NCI-H2171 (cell line): Measurements from ENCODE around the gene ST6GALNAC4.

Experiments used
- DNase-seq: peaks from one replicate; lab custom pipeline; 2025; lab: John Stamatoyannopoulos, UW

Gene ST6GALNAC4

DNA sequence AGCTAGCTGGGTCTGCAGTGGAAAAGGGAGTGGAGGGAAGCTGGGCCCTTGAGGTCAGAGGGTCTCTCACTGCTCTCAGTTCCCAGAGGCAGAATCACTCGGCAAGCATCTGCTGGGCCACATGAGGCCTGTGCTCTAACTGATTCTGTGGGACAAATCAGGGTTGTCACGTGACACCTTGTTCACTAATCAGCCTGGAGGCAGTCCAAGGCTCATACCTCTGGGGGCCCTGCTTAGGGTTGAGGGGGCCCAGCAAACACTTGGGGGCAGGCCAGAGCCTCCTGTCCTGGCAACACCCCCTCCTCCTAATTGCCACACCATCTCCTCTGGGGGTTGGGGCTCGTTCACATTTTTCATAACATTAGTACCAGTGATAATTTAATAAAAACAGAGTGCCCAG lies 29.9 kb upstream of the ST6GALNAC4 start:
- DNase-seq: no peak

DNA sequence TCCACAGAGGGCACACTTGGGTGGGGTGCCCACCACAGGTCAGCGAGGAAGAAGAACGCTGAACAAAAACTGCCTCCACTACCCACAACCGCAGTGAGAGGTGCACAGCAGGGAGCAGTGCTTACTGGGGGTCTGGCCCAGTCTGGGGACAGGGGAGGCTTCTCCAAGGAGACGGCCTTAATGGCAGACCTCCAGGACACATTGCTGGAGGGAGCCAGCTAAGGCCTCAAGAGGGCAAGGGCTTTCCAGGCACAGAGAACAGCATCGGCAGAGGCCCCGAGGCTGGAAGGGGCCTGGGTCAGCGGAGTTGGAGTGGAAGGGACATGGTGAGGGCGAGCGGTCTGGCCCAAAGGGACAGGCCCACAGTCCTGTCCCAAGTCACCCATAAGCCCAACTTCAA lies 29.1 kb upstream of the ST6GALNAC4 start:
- no peak for DNase-seq

DNA sequence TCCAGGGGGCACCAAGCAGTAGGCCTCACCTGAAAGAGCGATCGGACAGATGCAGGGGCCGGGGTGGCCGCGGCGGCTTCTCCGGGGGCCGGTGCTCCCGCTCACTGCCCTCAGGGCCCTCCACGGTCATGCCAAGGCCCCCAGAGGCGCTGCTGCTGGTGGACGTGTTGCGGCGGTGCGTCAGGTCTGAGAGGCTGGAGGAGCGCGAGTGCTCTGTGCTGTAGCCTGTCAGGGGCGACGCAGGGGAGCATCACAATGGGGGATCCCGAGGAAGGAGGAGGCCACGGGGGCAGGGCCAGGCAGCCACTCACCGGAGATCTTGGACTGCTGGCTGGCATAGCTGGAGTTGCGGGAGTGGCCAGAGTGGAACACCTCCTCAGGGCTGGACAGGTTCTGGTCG lies 28.5 kb upstream of the ST6GALNAC4 start:
- DNase-seq: no peak

- no peak for DNase-seq
Measured at GRCh38 chr9:127944586-127945218, 27.9 kb upstream of the ST6GALNAC4 start.

DNA sequence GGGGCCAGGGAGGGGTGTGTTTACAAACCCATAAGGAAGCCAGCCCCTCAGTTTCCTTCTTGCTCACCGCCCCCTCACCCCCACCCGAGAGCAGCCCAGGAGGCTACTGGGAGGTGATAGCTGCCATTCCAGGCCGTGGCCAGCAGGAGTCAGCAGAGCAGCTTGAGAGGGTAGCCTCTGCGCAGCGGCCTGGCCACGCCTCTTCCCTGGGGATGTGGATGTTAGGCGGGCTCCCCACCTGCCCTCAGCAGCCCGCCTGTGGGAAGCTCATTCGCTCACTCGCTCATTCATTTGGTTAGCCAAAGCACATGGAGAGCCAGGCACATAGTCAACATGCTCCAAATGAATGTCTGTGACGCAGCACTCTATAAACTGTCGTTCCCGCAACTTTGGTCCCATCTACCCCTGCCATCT lies 26.9 kb upstream of the ST6GALNAC4 start:
- DNase-seq: peak; percentile 74

- no peak for DNase-seq
Measured at GRCh38 chr9:127943011-127943662, 26.3 kb upstream of the ST6GALNAC4 start.

DNA sequence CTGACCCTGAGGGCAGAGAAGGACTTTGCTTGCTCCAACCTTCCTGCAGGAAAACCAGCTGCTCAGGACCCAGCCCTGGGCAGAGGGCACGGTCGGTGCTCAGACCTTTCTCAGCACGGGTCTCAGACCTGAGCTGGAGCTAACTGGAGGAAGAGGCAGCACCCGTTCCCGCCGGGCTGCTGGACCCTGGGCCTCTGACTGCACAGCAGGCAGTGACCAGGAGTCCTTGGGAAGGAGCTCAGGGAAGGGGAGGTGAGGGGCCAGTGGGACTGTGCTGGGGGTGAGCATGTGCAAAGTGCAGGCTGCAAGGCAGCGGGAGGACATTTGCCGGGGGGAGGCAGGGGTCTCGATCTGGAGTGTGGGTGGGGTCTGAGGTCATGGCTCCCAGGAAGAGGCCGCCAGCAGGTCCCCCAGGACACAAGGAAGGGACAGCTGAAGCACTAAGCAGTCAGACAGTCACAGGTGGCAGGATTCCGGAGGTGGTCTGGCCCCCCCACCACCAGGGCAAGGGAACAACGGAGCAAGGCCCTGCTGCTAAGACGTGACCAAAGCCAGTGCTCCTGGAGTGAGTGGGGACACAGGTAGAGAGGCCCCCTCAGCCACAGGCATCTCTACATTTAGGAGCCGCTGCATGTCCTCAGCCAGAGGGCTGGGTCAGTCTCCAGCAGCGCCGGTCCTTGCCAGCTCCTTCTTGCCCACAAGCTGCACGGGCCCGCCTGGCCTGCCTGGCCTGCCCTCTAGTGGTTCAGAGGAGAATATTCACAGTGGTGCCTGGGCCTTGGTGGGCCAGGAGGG lies 25.6 kb upstream of the ST6GALNAC4 start:
- DNase-seq: peak; percentile 32

DNA sequence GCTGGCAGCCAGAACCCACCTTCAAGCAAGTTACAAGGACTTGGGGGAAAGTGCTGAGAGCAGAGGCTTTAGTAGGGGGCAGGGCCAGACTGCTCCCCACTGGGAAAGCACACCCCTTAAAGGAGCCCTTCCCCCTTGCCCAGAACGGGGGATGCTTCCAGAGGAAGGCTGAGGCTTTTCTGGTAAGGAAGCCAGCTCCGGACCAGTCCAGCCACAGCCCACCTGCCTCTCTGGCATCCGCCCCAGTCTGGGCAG lies 25.0 kb upstream of the ST6GALNAC4 start:
- DNase-seq: no peak

DNA sequence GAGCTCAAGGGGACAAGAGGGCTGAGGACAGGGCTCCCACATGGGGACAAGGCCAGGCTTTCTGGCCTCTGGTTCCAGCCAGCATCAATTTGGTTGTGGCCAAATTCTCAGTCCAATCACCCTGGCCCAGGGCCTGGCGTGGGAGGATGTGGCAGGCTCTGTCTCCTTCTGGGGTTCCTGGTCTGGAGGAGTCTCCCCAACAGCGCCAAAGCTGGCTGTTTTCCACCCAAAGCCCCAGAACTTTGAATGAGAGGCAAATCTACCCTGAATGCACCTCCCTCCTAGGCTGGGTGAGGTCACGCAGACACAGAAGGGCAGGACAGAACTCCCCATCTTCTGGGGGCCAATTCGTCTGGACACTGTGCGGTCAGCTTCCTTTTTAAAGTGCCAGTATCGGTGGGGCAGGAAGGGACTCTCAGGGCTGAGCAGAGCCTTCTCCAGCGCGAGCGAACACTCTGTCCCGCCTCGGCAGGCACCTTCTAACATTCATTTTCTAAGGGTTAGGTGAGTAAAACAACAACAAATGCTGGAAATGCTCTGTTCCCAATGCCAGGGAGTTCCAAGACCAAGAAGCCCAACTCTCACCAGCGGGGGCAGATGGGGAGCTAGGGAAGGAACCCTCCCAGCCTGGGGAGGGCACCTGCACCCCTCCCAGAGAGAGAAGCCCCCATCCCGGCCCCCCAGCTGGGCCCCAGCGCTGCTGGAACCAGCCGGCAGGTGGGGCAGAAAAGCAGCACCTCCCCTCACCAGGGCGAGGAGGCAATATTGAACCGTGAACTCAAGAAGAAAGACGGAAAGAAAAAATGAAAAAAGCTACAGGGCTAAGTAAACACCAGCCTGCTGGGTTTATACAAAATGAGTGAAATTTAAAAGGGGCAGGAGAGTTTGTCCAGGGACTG lies 24.5 kb upstream of the ST6GALNAC4 start:
- DNase-seq: no peak

DNA sequence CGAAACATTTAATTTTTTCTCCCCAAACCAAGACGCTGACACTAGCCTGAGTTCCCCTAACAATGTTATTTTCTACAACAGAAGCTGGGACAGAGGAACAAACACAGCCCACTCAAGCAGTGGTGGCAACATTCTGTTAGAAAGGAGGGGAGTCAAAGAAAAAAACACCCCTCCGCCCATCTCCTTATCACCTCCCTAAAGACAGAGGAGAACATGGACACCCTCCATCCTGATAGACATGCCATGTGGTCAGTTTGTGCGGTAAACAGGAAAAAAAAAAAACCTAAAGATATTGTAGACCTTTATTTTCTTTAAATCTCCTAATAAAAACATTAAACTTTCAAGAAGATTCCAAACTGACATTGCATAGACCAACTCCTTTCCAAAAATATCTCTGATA lies 23.8 kb upstream of the ST6GALNAC4 start:
- no peak for DNase-seq

DNA sequence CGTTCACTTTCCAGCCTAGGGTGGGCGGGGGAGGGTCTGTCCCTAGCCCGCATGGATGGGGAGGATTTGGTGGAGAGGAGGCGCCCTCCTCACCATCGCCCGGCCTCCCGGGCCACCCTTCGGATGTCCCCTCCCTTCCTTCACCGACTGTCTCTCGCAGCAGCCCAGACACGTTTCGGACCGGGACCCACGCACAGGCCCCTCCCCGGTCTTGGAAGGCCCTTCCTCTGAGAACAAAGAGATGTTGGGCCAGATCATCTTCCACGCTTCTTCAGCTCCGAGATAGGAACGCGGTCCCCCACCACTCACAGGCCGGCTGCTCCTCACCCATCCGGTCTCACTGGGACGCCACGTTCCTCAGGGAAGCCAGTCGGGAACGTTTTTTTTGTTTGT lies 21.5 kb upstream of the ST6GALNAC4 start:
- no peak for DNase-seq

- peak; percentile 93 for DNase-seq
Measured at GRCh38 chr9:127937388-127938297, 20.8 kb upstream of the ST6GALNAC4 start, which contains the start of gene DPM2. Gene DPM2, minus strand, starts transcription at chr9:127937854. Its CDS starts 34 bp downstream, at chr9:127937820.

DNA sequence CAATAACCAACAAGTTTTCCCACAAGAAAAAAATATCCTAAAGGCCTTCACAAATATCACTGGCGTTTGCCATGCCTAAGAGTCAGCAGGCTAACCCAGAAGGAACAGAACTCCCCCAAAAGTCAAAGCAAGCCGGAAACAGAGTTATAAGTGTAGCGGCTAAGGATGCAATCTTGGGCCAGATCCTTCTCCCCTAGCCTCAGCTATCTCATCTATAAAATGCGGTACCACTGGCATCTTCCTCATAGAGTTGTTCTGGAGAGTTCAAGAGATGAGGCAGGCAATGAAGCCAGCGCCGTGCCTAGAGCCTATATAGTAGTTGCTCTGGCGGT lies 20.2 kb upstream of the ST6GALNAC4 start:
- no peak for DNase-seq

DNA sequence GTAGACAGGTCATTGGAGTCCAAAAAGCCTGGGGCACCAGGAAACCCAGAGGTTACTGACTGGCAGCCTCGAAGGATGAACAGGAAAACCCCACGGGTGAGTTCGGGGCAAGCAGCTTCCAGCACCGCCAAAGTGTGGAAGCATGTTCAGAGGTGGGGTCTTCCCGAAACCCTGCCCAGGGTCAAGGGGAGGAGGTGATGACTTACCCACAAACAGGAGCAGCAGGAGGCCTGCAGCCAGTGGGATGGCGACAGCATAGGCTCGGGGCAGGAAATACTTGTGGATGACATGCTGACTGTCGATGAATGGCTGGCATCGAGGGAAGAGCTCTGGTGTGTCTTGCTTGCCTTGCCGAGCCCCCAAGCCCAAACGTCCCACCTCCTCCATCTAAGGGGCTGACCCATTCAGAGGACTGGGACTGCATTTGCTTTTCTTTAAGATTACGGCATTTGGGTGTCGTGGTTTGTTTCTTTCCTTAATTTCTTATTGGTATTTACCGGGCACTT lies 19.6 kb upstream of the ST6GALNAC4 start:
- DNase-seq: no peak

- DNase-seq: no peak
Measured at GRCh38 chr9:127935765-127936221, 19.0 kb upstream of the ST6GALNAC4 start.

DNA sequence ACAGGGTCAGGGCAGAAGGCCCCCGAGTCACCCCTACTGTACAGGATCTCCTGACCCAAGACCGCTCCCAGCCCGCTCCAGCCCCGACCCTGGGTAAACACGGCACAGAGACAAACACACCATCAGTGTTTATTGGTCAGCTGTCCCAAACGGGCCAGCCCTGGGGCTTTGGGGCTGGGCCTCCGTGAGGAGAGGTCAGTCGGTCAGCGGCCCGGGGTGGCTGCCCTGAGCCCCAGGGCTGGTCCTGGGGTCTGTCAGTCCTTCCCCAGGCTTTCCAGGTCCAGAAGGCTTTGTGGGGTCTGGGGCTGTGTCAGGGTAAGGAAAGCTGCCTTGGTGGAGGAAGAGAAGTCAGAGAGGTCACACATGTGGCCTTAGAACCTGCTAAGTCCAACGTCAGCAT lies 18.1 kb upstream of the ST6GALNAC4 start:
- no peak for DNase-seq

DNA sequence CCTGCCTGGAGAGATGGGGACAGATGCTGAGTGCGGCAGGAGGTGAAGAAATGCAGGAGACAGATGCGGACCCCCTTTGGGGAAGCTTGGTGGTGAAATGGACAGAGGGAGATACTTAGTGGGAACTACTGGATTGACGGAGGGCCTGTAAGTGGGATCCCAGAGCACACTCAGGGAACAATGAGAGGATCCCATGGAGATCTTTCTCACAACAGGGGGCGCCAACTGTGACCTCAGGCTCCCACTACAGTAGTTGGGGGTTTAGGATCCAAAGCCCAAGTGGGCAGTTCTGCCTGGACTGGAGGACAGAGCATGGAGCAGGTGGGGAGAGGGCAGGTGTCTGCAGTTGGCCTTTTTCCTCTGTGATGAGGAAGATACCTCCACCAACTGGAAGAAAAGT lies 17.4 kb upstream of the ST6GALNAC4 start:
- DNase-seq: no peak

- DNase-seq: peak; percentile 42
Measured at GRCh38 chr9:127931092-127931881, 14.4 kb upstream of the ST6GALNAC4 start.

GRCh38 chr9:127930231-127931091 lies 13.6 kb upstream of the ST6GALNAC4 start, which contains the start of gene PIP5KL1:
Gene PIP5KL1, minus strand, starts transcription at chr9:127930777. Its CDS starts 25 bp downstream, at chr9:127930752.
- peak; percentile 90 for DNase-seq
